Testis (tissue), 2 donors: Measurements from ENCODE around the gene DCDC1.

ENCODE experiments used
- POLR2A ChIP-seq: fragments of 450-650 bp; IDR thresholded peaks from one replicate; pipeline ENCODE4 v1.6.1; 2017; ENCODE audit warnings: antibody characterized with exemption, mild to moderate bottlenecking, moderate library complexity
- TF ChIP-seq, protein P1 (sequence below), 3 experiments: fragments of 450-650 bp in 2 of 3; fragments of 200-600 bp in 1 of 3; sonication (generic) in 1 of 3; IDR thresholded peaks; one replicate each; pipeline ENCODE4 v1.5.1; 2016 to 2019; ENCODE audit warnings: antibody characterized with exemption in 3 of 3, mild to moderate bottlenecking in 2 of 3, moderate library complexity in 1 of 3

DNA sequence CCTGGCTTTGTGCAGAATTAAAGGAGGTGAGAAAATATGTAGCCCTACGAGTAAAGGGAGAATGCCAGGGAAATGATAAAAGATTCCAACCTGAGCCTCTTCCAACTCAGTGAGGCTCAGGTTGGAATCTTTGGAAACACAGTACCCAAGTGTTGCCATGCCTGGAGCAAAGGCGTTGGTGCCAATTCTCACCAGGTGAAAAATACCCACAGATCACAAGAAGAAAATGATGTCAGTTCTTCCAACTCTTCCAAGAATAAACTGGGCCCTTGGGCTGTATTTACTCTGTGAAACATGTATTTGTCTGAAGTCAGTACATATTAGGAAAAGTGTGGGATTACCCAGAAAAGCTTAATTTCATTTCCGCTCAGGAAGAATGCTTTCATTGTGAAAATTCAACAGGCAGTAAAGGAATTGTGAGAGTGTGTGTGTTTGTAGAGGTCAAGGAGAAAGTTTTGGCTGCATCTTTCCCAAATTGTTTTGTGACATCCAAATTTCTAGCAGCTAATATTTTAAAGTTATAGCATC, 548.0 kb downstream of the DCDC1 start:
- TF ChIP-seq, protein P1, sequence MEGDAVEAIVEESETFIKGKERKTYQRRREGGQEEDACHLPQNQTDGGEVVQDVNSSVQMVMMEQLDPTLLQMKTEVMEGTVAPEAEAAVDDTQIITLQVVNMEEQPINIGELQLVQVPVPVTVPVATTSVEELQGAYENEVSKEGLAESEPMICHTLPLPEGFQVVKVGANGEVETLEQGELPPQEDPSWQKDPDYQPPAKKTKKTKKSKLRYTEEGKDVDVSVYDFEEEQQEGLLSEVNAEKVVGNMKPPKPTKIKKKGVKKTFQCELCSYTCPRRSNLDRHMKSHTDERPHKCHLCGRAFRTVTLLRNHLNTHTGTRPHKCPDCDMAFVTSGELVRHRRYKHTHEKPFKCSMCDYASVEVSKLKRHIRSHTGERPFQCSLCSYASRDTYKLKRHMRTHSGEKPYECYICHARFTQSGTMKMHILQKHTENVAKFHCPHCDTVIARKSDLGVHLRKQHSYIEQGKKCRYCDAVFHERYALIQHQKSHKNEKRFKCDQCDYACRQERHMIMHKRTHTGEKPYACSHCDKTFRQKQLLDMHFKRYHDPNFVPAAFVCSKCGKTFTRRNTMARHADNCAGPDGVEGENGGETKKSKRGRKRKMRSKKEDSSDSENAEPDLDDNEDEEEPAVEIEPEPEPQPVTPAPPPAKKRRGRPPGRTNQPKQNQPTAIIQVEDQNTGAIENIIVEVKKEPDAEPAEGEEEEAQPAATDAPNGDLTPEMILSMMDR (IDR thresholded peaks at IDR 0.05) = no peak
- no peak for TF ChIP-seq POLR2A
